HepG2 (cell line): ENCODE data around the gene PLSCR4. TPM values are rescaled to one million over a fixed set of nuclear protein-coding genes. Genes with fewer than 3 reads are reported as not detected.

ENCODE experiments used
- AKNA ChIP-seq: sonication (generic); formaldehyde crosslinking; IDR thresholded peaks from 2 replicates; pipeline ENCODE4 v1.4.0; 2020; ENCODE audit warnings: missing genetic modification reagents, borderline replicate concordance
- ELF1 ChIP-seq: sonication (generic); formaldehyde crosslinking; IDR thresholded peaks from 2 replicates; pipeline ENCODE4 v1.4.0; 2020; ENCODE audit warnings: missing genetic modification reagents
- GTF3A ChIP-seq: sonication (generic); formaldehyde crosslinking; conservative IDR thresholded peaks from 2 replicates; pipeline ENCODE4 v1.4.0; 2020; ENCODE audit warnings: mild to moderate bottlenecking, missing genetic modification reagents
- HOMEZ ChIP-seq: IDR thresholded peaks from 2 replicates; pipeline ENCODE4 v1.6.1; 2016; ENCODE audit warnings: low read depth
- MXI1 ChIP-seq: IDR thresholded peaks from 3 replicates; pipeline ENCODE4 v1.6.1; 2012; ENCODE audit warnings: low read depth, low read length, inconsistent platforms, borderline replicate concordance
- MYPOP ChIP-seq: sonication (generic); formaldehyde crosslinking; IDR thresholded peaks from 2 replicates; pipeline ENCODE4 v1.8.1; 2023; ENCODE audit warnings: mild to moderate bottlenecking, moderate library complexity, missing genetic modification reagents
- NCOR1 ChIP-seq: fragments of 200-600 bp; sonication (generic); IDR thresholded peaks from 2 replicates; pipeline ENCODE4 v1.7.0; 2017; ENCODE audit warnings: antibody characterized with exemption, low read length, borderline replicate concordance
- PBX2 ChIP-seq: IDR thresholded peaks from 2 replicates; pipeline ENCODE4 v1.6.1; 2016; ENCODE audit warnings: control low read depth
- PHB2 ChIP-seq: fragments of 450-650 bp; IDR thresholded peaks from 2 replicates; pipeline ENCODE4 v1.6.1; 2018; ENCODE audit not compliant: partially characterized antibody
- RARG ChIP-seq: sonication (generic); formaldehyde crosslinking; IDR thresholded peaks from 2 replicates; pipeline ENCODE4 v1.4.0; 2020; ENCODE audit warnings: low read depth, mild to moderate bottlenecking, missing genetic modification reagents
- RFXAP ChIP-seq: sonication (generic); formaldehyde crosslinking; IDR thresholded peaks from 2 replicates; pipeline ENCODE4 v1.4.0; 2020; ENCODE audit warnings: missing genetic modification reagents, borderline replicate concordance
- SMARCE1 ChIP-seq: fragments of 450-650 bp; IDR thresholded peaks from 2 replicates; pipeline ENCODE4 v1.6.1; 2017; ENCODE audit warnings: borderline replicate concordance
- SP5 ChIP-seq: IDR thresholded peaks from 2 replicates; pipeline ENCODE4 v1.6.1; 2016; ENCODE audit warnings: low read depth, borderline replicate concordance
- STAG1 ChIP-seq: sonication (generic); formaldehyde crosslinking; IDR thresholded peaks from 2 replicates; pipeline ENCODE4 v1.4.0; 2020; ENCODE audit warnings: missing genetic modification reagents
- ZBTB44 ChIP-seq: sonication (generic); formaldehyde crosslinking; IDR thresholded peaks from 2 replicates; pipeline ENCODE4 v1.4.0; 2020; ENCODE audit warnings: missing genetic modification reagents
- ZNF17 ChIP-seq: sonication (generic); formaldehyde crosslinking; IDR thresholded peaks from 2 replicates; pipeline ENCODE4 v1.5.0; 2020; ENCODE audit warnings: mild to moderate bottlenecking, missing genetic modification reagents
- ZNF18 ChIP-seq: sonication (generic); formaldehyde crosslinking; IDR thresholded peaks from 2 replicates; pipeline ENCODE4 v1.8.0; 2022; ENCODE audit warnings: mild to moderate bottlenecking, missing genetic modification reagents; ENCODE audit not compliant: insufficient replicate concordance
- ZNF546 ChIP-seq: sonication (generic); formaldehyde crosslinking; conservative IDR thresholded peaks from 2 replicates; pipeline ENCODE4 v1.8.1; 2023; ENCODE audit warnings: mild to moderate bottlenecking, missing genetic modification reagents
- ZNF552 ChIP-seq: sonication (generic); formaldehyde crosslinking; IDR thresholded peaks from 2 replicates; pipeline ENCODE4 v1.9.0; 2022; ENCODE audit warnings: missing genetic modification reagents, mild to moderate bottlenecking, borderline replicate concordance
- polyA plus RNA-seq, 8 experiments: library from polyadenylated mRNA; depleted of rRNA in 3 of 8; stranded (reverse) in 7 of 8; unstranded in 1 of 8; fragments of >200 nt; fragmentation: Illumina TruSeq in 4 of 8; extraction: Trizol in 4 of 8; gene quantifications; 2 replicates each; pipeline versions ENCODE4 v1.2.1 to v1.2.3, GENCODE V29; 2011 to 2016; ENCODE audit warnings: low read depth in 4 of 8, missing spikeins in 1 of 8, mixed read lengths in 1 of 8; ENCODE audit not compliant: insufficient read depth in 1 of 8
- total RNA-seq, 5 experiments: library from RNA; depleted of rRNA; stranded (reverse); fragments of >200 nt; fragmentation: Illumina TruSeq; extraction: Trizol; gene quantifications; 2 replicates each; pipeline ENCODE4 v1.2.3, GENCODE V29; 2016; ENCODE audit warnings: low read depth in 1 of 5

Gene PLSCR4
- total and polyA plus RNA-seq, 2 of the 13 experiments (the other 11 are each of a cell fraction or from before 2014, with no cell fraction given) = 1.5 to 59.0 TPM

- no peak for TF ChIP-seq ZNF18 (CRISPR knock-in tag)
- TF ChIP-seq RARG (CRISPR knock-in tag) = no peak
- no peak for TF ChIP-seq STAG1 (CRISPR knock-in tag)
- TF ChIP-seq ELF1 (CRISPR knock-in tag) = no peak
- no peak for TF ChIP-seq ZNF17 (CRISPR knock-in tag)
- no peak for TF ChIP-seq ZNF546 (CRISPR knock-in tag)
- TF ChIP-seq RFXAP = no peak
- no peak for TF ChIP-seq ZNF552 (CRISPR knock-in tag)
- no peak for TF ChIP-seq PBX2 (CRISPR knock-in tag)
- TF ChIP-seq AKNA (CRISPR knock-in tag) = no peak
- TF ChIP-seq MYPOP (CRISPR knock-in tag) = no peak
- no peak for TF ChIP-seq MXI1
- TF ChIP-seq HOMEZ (CRISPR knock-in tag) = no peak
- no peak for TF ChIP-seq SMARCE1
- no peak for TF ChIP-seq SP5 (CRISPR knock-in tag)
- no peak for TF ChIP-seq ZBTB44 (CRISPR knock-in tag)
- TF ChIP-seq NCOR1 = no peak
- TF ChIP-seq PHB2 = no peak
- TF ChIP-seq GTF3A = no peak
These were observed 98.1 kb downstream of the PLSCR4 start (continued) for GRCh38 chr3:146152834-146153233.
